HCT116 (cell line): ENCODE measurements around the gene STK24. TPM values are rescaled to one million over a fixed set of nuclear protein-coding genes. Genes with fewer than 3 reads are reported as not detected.

Source experiments
- ATAC-seq: fragments of 200-7000 bp; cut with Tn5 transposase; 2 replicates; pipeline ENCODE4 v1.9.1; 2020; ENCODE audit warnings: mild to moderate bottlenecking, moderate library complexity
- BruUV-seq: library from RNA; stranded (reverse); fragments of 400-500 nt; replicated peaks from 2 replicates; lab custom pipeline; 2021; lab: Mats Ljungman, UMichigan
- CTCF ChIA-PET: fragments of 300-600 bp; sonication (Branson Sonifier 250); formaldehyde crosslinking; loops from one replicate; lab custom pipeline; 2021; ENCODE audit warnings: antibody characterized with exemption; lab: Charles Lee
- POLR2A ChIA-PET: fragments of 300-600, 350-600 bp; sonication (Branson Sonifier 250); formaldehyde crosslinking; loops from one replicate; lab custom pipeline; 2021; ENCODE audit warnings: antibody characterized with exemption; lab: Charles Lee
- RAD21 ChIA-PET, 2 experiments: fragments of 300-600 bp; sonication (Branson Sonifier 250); formaldehyde crosslinking; loops; one replicate each; lab custom pipeline; 2023; ENCODE audit warnings: low total read pairs in 2 of 2; ENCODE audit not compliant: uncharacterized antibody in 2 of 2, unreplicated experiment in 2 of 2, low non-redundant PET in 1 of 2; lab: Charles Lee
- DNase-seq: peaks from one replicate; pipeline ENCODE4 v3.0.0-alpha.2; 2010; ENCODE audit warnings: low read depth, low spot score
- H2AFZ ChIP-seq: fragments of 200-600 bp; shearing (Covaris generic), sonication (generic); 2 replicates; pipeline ENCODE4 v1.6.1; 2017; ENCODE audit warnings: low read depth, mixed run types, mixed read lengths, antibody characterized with exemption, low read length; ENCODE audit not compliant: poor library complexity, severe bottlenecking
- H3K27ac ChIP-seq: 2 replicates; pipeline ENCODE4 v1.5.1; 2012; ENCODE audit warnings: low read depth, low read length
- H3K27me3 ChIP-seq: fragments of 200-600 bp; sonication (generic); 2 replicates; pipeline ENCODE4 v1.6.1; 2016; ENCODE audit warnings: mixed run types, low read length, mixed read lengths; ENCODE audit not compliant: insufficient read depth
- H3K36me3 ChIP-seq, 2 experiments: fragments of 200-500 bp in 1 of 2; fragments of 200-600 bp in 1 of 2; sonication (Bioruptor generic) in 1 of 2; sonication (generic) in 1 of 2; 2 replicates each; pipeline versions ENCODE4 v1.5.1 to v1.6.1; 2014 to 2016; ENCODE audit warnings: low read length in 2 of 2, inconsistent platforms in 1 of 2, mixed read lengths in 1 of 2, mixed run types in 1 of 2; ENCODE audit not compliant: insufficient read depth in 2 of 2, control insufficient read depth in 1 of 2
- H3K4me1 ChIP-seq, 2 experiments: fragments of 200-600 bp in 1 of 2; sonication (generic) in 1 of 2; 2 replicates each; pipeline versions ENCODE4 v1.5.1 to v1.6.1; 2012 to 2017; ENCODE audit warnings: low read length in 2 of 2, inconsistent platforms in 1 of 2, mild to moderate bottlenecking in 1 of 2, mixed read lengths in 1 of 2, mixed run types in 1 of 2, moderate library complexity in 1 of 2; ENCODE audit not compliant: insufficient read depth in 2 of 2, control insufficient read depth in 1 of 2
- H3K4me2 ChIP-seq: fragments of 200-600 bp; sonication (generic); 2 replicates; pipeline ENCODE4 v1.6.1; 2017; ENCODE audit warnings: mixed run types, low read length, mixed read lengths
- H3K4me3 ChIP-seq, 2 experiments: fragments of 200-600 bp in 1 of 2; sonication (generic) in 1 of 2; replicated peaks in 1 of 2; 2 replicates each; pipeline ENCODE4 v1.5.1; 2011 to 2016; ENCODE audit warnings: low read length in 2 of 2, control low read depth in 1 of 2, low read depth in 1 of 2, mild to moderate bottlenecking in 1 of 2, mixed read lengths in 1 of 2, mixed run types in 1 of 2
- H3K79me2 ChIP-seq: fragments of 200-600 bp; sonication (generic); 2 replicates; pipeline ENCODE4 v1.6.1; 2017; ENCODE audit warnings: mild to moderate bottlenecking, mixed run types, low read length, moderate library complexity, mixed read lengths; ENCODE audit not compliant: insufficient read depth
- H3K9ac ChIP-seq: fragments of 200-600 bp; sonication (generic); 2 replicates; pipeline ENCODE4 v1.6.1; 2016; ENCODE audit warnings: low read length, mixed read lengths
- H3K9me2 ChIP-seq: fragments of 200-600 bp; sonication (generic), shearing (Covaris generic); 2 replicates; pipeline ENCODE4 v1.6.1; 2017; ENCODE audit warnings: mixed run types, mild to moderate bottlenecking, moderate library complexity; ENCODE audit not compliant: insufficient read depth
- H3K9me3 ChIP-seq, 2 experiments: fragments of 200-500 bp in 1 of 2; fragments of 200-600 bp in 1 of 2; sonication (Bioruptor generic) in 1 of 2; sonication (generic) in 1 of 2; 2 replicates each; pipeline ENCODE4 v1.6.1; 2014 to 2017; ENCODE audit warnings: low read length in 2 of 2, mixed read lengths in 2 of 2, inconsistent platforms in 1 of 2, low read depth in 1 of 2, mild to moderate bottlenecking in 1 of 2, mixed run types in 1 of 2, moderate library complexity in 1 of 2; ENCODE audit not compliant: control insufficient read depth in 1 of 2, insufficient read depth in 1 of 2
- H4K20me1 ChIP-seq: fragments of 200-600 bp; sonication (generic), shearing (Covaris generic); 2 replicates; pipeline ENCODE4 v1.6.1; 2017; ENCODE audit warnings: mixed run types, mild to moderate bottlenecking, moderate library complexity; ENCODE audit not compliant: insufficient read depth
- ATF3 ChIP-seq: IDR thresholded peaks from 2 replicates; pipeline ENCODE4 v1.6.1; 2012
- CBX3 ChIP-seq: IDR thresholded peaks from 2 replicates; pipeline ENCODE4 v1.6.1; 2012; ENCODE audit warnings: low read depth
- EGR1 ChIP-seq: IDR thresholded peaks from 2 replicates; pipeline ENCODE4 v1.6.1; 2012; ENCODE audit warnings: low read depth
- EZH2 ChIP-seq: fragments of 200-600 bp; sonication (generic); IDR thresholded peaks from 2 replicates; pipeline ENCODE4 v1.6.1; 2017; ENCODE audit warnings: antibody characterized with exemption, mixed run types
- FOSL1 ChIP-seq: IDR thresholded peaks from 2 replicates; pipeline ENCODE4 v1.6.1; 2012; ENCODE audit warnings: low read depth
- SRF ChIP-seq: IDR thresholded peaks from 2 replicates; pipeline ENCODE4 v1.6.1; 2012; ENCODE audit warnings: low read depth
- ZBTB33 ChIP-seq: IDR thresholded peaks from 2 replicates; pipeline ENCODE4 v1.6.1; 2011; ENCODE audit warnings: mild to moderate bottlenecking, low read length, moderate library complexity; ENCODE audit not compliant: insufficient replicate concordance; ENCODE audit errors: extremely low read depth
- ZFX ChIP-seq: fragments of 450-650 bp; IDR thresholded peaks from 2 replicates; pipeline ENCODE4 v1.6.1; 2017
- intact Hi-C: fragments of 100-400 bp; cut with micrococcal nuclease; formaldehyde crosslinking; loops from 2 replicates; pipeline ENCODE4 v1.10.0; 2022
- total RNA-seq: library from RNA; stranded (reverse); gene quantifications from one replicate; pipeline ENCODE4 v1.2.1, GENCODE V29; 2021; ENCODE audit not compliant: unreplicated experiment

The STK24 gene
- total RNA-seq, 1 experiment from 2014 or later, result 137 TPM

DNA sequence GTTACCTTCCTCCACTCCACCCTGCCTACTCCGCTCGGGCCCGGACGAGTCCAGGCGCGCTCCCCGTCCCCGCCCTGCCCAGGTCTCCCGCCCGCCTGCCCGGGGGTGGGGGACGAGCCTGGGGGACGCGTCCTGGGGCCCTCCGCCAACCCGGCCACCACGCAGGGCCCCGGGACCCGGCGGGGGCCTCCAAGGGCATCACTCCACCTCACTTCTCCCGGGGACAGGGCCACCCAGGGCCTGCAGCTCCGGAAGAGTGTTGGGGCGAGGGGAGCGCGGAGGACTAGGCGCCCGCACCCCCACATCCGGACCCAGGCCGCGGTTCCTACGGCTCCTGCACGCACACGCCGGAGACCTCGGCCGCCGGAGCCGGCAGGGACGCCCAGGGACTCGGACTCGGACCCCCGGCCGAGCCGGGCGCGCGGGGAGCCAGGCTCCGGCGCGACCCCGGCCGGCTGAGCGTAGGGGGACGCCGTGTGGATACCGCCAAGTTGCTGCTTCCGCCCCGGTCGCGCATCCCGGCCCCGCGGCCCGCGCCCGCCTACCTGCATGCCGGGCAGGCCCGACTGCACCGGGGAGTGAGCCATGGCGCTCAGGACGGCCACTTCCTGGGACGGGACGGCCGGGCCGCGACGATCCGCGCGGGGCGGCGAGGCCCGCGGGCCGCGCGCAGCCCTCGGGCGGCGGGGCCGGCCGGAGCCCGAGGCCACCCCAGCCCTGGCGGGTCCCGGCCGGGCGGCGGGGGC lies 534 bp downstream of the STK24 start:
- POLR2A ChIA-PET, result interaction anchor here (1.1 kb wide), 1 partner anchor 91 kb away, joined by 5 read pairs; no protein-coding TSS in a partner anchor
- CTCF ChIA-PET, result interaction anchor here (1.2 kb wide), 1 partner anchor 76 kb away, joined by 3 read pairs; no protein-coding TSS in a partner anchor
- RAD21 ChIA-PET, result no interaction called here

More for the DNA sequence above, 534 bp downstream of the STK24 start:
- no TSS peak for BruUV-seq
- peak overlapping the region; percentile 68 to 70 for H3K4me3 ChIP-seq
- peaks cover 52% of the 10 kb centered on the region for H3K79me2 ChIP-seq
- intact Hi-C loops, result loop anchor here (2.0 kb wide), 1 partner anchor 76 kb away; no protein-coding TSS in a partner anchor
- H3K9me3 ChIP-seq, result no peaks in the 10 kb centered on the region
- H3K27ac ChIP-seq, result peak overlapping the region; percentile 92
- H3K4me1 ChIP-seq, result peaks cover 34 to 49% of the 10 kb centered on the region in 2 experiments
- TF ChIP-seq EZH2 (no peak), ZBTB33 (no peak), SRF (no peak), ZFX (peak; percentile 76), EGR1 (no peak), CBX3 (no peak), FOSL1 (no peak), ATF3 (no peak)
- H3K9me2 ChIP-seq, result no peaks in the 10 kb centered on the region
- no peaks in the 10 kb centered on the region for H3K27me3 ChIP-seq
- peaks cover 18% of the 10 kb centered on the region; the same call in 1 of the 2 replicates for H4K20me1 ChIP-seq
- no peak overlapping the region for H2AFZ ChIP-seq
- peak; percentile 28 for ATAC-seq
- no peak for DNase-seq
- H3K4me2 ChIP-seq, result peak overlapping the region; percentile 92
- H3K36me3 ChIP-seq, result no peaks in the 10 kb centered on the region
- peak overlapping the region; percentile 86 for H3K9ac ChIP-seq
